Activated naive CD4-positive, alpha-beta T cell treated with anti-CD3 and anti-CD28 coated beads for 36 hours (primary cell): ENCODE data around the gene HEXIM1. TPM values are rescaled to one million over a fixed set of nuclear protein-coding genes. Genes with fewer than 3 reads are reported as not detected.

Experiments used
- CTCF ChIA-PET: fragments of 350-600 bp; sonication (Branson Sonifier 250); formaldehyde crosslinking; loops from one replicate; lab custom pipeline; 2021; ENCODE audit warnings: antibody characterized with exemption; lab: Charles Lee
- DNase-seq: peaks from one replicate; pipeline ENCODE4 v3.0.0-alpha.2; 2020
- H3K27ac Mint-ChIP-seq: one replicate; pipeline ENCODE4 v1.8.0; 2021; ENCODE audit warnings: mild to moderate bottlenecking, mixed read lengths
- H3K27me3 Mint-ChIP-seq: one replicate; pipeline ENCODE4 v1.8.0; 2021; ENCODE audit warnings: low read depth, mixed read lengths
- H3K36me3 Mint-ChIP-seq: one replicate; pipeline ENCODE4 v1.8.0; 2021; ENCODE audit warnings: low read depth, mixed read lengths
- H3K4me1 Mint-ChIP-seq: one replicate; pipeline ENCODE4 v1.8.0; 2021; ENCODE audit warnings: low read depth, mixed read lengths
- H3K4me3 Mint-ChIP-seq: one replicate; pipeline ENCODE4 v1.8.0; 2021; ENCODE audit warnings: mild to moderate bottlenecking, moderate library complexity, mixed read lengths
- H3K9me3 Mint-ChIP-seq: one replicate; pipeline ENCODE4 v1.8.0; 2021; ENCODE audit warnings: mixed read lengths
- intact Hi-C: fragments of 100-400 bp; cut with micrococcal nuclease; formaldehyde crosslinking; loops from one replicate; pipeline ENCODE4 v1.15.1; 2023
- total RNA-seq, 2 experiments: library from RNA; stranded (reverse); gene quantifications; one replicate each; pipeline ENCODE4 v1.2.3, GENCODE V29; 2021

HEXIM1 gene
- total RNA-seq, 2 experiments from 2014 or later, result 24.3 to 24.7 TPM

DNA sequence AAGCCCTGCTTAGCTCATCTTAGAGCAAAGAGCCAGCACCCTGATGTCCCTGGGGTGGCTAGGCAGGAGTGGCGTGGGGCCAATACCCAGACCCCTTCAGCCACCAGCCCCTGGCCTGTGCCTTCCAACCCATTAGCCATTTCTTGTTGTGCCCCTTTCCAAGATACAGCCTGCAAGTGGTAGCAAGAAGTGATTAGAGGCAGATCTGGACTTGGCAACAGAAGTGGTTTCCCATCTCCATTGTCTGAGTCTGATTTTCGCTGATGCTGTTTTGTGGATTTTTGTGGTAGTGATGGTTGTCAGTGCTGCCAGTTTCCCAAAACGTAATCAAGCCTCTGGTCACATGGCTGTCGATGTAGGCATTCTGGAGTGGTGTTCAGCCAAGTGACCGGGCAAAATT is 41.7 kb upstream of the HEXIM1 start:
- intact Hi-C loops, result no loop called here
- no peak overlapping the region for H3K27ac Mint-ChIP-seq
- CTCF ChIA-PET, result no interaction called here
- no peaks in the 10 kb centered on the region for H3K9me3 Mint-ChIP-seq
- DNase-seq, result no peak
- H3K4me1 Mint-ChIP-seq, result no peaks in the 10 kb centered on the region
- H3K36me3 Mint-ChIP-seq, result peaks cover 23% of the 10 kb centered on the region
- no peaks in the 10 kb centered on the region for H3K27me3 Mint-ChIP-seq
- no peak overlapping the region for H3K4me3 Mint-ChIP-seq

DNA sequence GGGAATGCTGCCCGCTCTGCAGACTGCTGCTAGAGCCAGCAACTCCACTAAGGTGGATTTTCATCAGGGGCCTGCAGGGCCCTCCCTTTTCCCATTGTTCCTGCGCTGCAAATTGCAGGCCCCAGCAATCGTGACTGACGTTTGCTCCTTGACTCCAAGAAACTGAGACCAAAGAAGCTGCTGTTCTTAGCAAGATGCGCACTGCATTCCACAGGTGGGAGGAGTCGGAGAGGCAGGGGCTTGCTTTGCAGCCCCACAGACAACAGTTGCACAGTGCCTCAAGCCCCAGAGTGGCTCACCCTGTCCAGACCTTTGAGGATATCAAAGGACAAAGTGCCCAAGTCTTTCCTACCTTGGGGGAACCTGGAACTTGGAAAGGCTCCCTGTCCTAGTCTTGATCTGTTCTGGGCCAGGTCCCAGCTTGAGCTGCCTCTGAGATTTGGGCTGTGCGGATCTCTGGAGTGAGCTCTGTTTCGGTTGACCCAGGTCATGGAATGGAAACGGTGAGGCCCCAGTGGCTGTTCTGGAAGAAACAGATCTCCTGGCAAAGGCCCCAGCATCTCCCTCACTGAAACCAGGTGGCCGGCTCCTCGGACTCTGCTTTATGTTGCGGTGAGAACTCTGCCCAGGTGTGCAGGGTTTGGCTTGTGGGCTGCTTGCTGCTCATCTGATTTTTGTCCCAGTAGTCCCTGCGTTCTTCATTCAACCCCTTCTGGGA is 40.8 kb upstream of the HEXIM1 start:
- CTCF ChIA-PET, result interaction anchor here (1.8 kb wide), 1 partner anchor 90 kb away, joined by 7 read pairs; no protein-coding TSS in a partner anchor
- H3K4me3 Mint-ChIP-seq, result no peak overlapping the region
- H3K36me3 Mint-ChIP-seq, result peaks cover 16% of the 10 kb centered on the region
- intact Hi-C loops, result no loop called here
- H3K9me3 Mint-ChIP-seq, result no peaks in the 10 kb centered on the region
- no peak overlapping the region for H3K27ac Mint-ChIP-seq
- DNase-seq, result no peak
- no peaks in the 10 kb centered on the region for H3K4me1 Mint-ChIP-seq
- H3K27me3 Mint-ChIP-seq, result no peaks in the 10 kb centered on the region

DNA sequence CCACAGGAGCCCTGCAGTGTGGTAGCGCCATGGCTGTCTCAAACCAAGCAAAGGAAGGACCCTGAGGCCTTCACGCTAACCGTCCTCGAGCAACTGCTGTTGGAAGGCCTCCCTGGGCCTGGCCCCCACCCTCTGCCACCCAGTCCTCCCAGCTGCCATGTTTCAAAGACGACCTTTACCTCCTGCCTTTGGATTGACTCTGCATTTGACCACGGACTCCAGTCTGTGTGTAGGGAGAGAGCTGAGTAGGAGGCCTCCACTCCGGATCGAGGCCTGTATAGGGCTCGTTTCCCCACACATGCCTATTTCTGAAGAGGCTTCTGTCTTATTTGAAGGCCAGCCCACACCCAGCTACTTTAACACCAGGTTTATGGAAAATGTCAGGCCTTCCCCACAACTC is 40.2 kb upstream of the HEXIM1 start:
- H3K4me1 Mint-ChIP-seq, result no peaks in the 10 kb centered on the region
- no peak overlapping the region for H3K27ac Mint-ChIP-seq
- H3K27me3 Mint-ChIP-seq, result no peaks in the 10 kb centered on the region
- H3K36me3 Mint-ChIP-seq, result peaks cover 14% of the 10 kb centered on the region
- H3K4me3 Mint-ChIP-seq, result no peak overlapping the region
- DNase-seq, result no peak
- no peaks in the 10 kb centered on the region for H3K9me3 Mint-ChIP-seq
- intact Hi-C loops, result no loop called here
- CTCF ChIA-PET, result interaction anchor here (1.8 to 2.1 kb wide), 2 partner anchors 8 to 90 kb away, joined by 7 to 10 read pairs; no protein-coding TSS in a partner anchor

DNA sequence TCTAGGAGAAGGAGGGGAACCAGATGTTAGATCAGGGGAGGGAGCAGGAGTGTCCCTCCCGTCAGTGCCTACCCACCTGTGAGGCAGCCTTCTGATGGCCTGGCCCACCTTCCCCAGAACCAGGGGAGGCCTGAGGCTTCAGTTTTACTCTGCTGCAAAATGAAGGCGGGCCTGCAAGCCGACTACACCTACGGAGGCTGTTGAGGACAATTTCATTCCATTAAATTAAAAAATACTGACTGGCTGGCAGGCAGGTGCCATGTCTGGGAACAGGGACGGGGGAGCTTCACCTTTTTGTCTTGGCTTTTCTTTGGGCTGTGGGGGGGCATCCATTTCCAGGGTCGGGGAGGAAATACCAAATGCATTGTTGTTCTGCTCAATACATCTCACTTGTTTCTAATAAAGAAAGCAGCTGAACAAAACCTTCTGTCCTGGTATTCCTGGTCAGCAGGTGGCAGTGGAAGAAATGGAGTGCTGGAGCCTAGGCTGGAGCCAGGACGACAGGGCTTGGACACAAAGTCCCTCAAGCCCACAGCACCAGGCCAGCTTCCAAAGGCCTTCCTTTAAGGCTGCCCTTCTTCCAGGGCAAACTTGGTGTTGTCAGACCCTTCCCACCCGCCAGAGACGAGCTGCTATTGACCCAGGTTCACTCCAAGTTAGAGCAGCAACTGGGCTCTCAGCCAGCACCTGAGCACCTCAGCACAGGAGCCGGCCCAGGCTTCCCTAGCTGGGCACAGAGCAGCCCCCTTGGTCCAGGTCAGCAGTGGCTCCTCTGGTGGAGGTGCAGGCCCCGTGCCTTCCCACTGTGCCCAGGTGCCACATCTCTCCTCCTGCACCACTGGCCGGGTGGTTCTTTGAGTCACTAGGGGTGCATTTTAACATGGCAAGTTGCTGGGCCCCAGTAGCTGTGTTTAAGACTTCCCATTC is 39.4 kb upstream of the HEXIM1 start:
- no peak overlapping the region for H3K27ac Mint-ChIP-seq
- no peaks in the 10 kb centered on the region for H3K9me3 Mint-ChIP-seq
- CTCF ChIA-PET, result interaction anchor here (0.7 to 2.1 kb wide), 3 partner anchors 9 to 89 kb away, joined by 4 to 10 read pairs (median 7); partner anchors contain the start of gene ACBD4
- peaks cover 9% of the 10 kb centered on the region for H3K36me3 Mint-ChIP-seq
- DNase-seq, result no peak
- H3K4me1 Mint-ChIP-seq, result no peaks in the 10 kb centered on the region
- intact Hi-C loops, result no loop called here
- no peaks in the 10 kb centered on the region for H3K27me3 Mint-ChIP-seq
- no peak overlapping the region for H3K4me3 Mint-ChIP-seq

DNA sequence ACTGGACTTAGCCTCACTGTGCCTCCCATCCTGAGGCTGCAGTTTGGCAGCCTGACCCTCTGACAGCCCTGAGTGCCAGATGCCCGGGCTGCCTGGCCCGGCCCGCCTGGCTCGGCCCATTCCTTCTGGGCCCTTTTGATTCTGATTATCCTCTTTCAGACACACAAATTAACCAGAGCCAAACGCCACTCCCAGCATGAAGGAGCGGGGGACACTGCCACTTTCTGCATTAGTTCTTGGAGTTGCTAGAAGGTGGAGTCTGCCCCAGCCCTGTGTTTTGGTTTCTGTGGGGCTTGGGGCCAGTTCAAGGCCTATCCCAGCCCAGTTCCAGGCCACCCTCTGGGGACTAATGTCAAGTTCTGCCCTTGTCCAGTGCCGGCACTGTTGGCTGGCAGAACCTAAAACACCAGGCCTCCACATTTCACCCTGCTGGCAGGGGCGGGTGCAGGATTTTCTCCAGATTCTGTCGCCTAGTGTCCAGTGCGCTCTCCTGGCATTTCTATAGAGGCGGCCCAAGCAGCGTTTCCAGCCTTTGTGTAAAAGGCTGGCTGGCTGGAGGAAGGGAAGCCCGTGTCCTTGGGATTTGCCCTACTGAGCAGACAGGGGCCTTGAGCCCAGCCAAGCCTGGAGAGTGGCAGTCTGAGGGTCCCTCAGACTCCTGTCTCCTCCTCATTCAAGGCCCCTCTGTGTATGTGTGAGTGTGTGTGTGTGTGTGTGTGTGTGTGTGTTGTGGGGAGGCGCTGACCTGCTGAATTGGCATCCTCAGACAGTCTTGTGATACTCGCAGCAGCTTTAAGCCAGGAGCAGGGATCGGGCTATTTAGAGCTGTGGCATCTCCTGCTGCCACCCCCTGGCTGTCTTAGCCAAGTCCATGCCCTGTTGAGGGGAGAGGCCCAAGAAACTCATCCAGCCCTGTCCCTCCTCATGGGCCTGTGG is 37.3 kb upstream of the HEXIM1 start:
- Mint-ChIP-seq H3K4me1 (no peaks in the 10 kb centered on the region), H3K4me3 (no peak overlapping the region), H3K27ac (no peak overlapping the region), H3K36me3 (peaks cover 6% of the 10 kb centered on the region), H3K27me3 (no peaks in the 10 kb centered on the region), H3K9me3 (no peaks in the 10 kb centered on the region)
- DNase-seq, result no peak
- intact Hi-C loops, result no loop called here
- CTCF ChIA-PET, result no interaction called here

DNA sequence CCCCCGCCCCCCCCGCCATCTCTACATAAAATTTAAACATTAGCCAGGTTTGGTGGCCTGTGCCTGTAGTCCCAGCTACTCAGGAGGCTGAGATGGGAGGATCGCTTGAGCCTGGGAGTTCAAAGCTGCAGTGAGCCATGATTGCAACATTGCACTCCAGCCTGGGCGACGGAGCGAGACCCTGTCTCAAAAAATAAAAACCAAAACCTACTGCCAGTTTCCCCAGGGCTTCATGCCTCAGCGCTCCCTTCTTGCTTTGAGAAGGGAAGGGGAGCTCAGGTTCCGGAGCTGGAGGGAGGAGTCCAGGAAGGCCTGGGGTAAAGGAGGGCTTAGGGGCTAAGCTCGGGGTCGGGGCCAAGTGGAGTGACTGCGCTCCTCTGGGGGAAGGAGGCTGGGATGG is 36.4 kb upstream of the HEXIM1 start:
- H3K27ac Mint-ChIP-seq, result no peak overlapping the region
- H3K9me3 Mint-ChIP-seq, result no peaks in the 10 kb centered on the region
- no peak overlapping the region for H3K4me3 Mint-ChIP-seq
- CTCF ChIA-PET, result no interaction called here
- no peaks in the 10 kb centered on the region for H3K27me3 Mint-ChIP-seq
- no peaks in the 10 kb centered on the region for H3K4me1 Mint-ChIP-seq
- intact Hi-C loops, result no loop called here
- peaks cover 4% of the 10 kb centered on the region for H3K36me3 Mint-ChIP-seq
- no peak for DNase-seq

DNA sequence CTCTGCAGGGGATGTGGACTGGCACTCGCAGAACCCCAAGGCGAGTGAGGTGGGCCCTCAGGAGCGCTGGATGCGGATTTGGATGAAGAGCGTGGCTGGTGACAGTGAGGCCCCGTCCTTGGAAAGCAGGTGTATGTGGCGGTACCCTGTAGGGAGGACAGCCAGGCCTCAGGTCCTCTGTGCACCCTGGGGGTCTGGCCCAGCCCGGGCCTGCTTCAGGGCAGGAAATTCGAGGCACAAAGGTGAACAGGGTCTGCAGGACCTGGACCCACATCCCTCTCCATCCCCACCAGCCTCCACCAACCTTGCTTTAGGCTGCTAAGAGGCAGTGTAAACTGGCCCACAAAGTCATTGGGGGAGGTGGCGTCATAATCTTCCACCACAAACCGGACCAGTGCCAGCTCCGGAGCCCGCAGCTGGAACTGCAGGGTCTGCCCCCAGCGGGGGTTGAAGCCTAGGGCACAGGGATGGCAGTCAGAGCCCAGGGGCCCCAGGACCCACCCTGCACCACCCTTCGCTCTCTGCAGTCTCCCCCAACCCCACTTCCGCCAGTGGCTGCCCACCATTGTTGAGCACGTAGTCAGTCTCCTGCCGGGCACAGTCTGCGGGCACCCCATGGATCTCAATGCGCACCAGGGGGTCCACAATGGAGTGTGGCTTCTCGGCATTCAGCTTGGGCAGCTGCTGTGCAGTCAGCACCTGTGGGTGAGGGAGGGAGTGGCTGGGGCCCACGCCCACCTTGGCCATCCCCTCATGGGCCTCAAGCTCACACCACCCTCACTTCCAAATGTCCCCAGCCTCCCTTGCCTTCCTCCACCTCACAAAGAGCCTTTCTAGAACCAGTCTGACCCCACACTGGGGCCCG is 35.5 kb upstream of the HEXIM1 start:
- H3K4me1 Mint-ChIP-seq, result no peaks in the 10 kb centered on the region
- intact Hi-C loops, result no loop called here
- H3K27me3 Mint-ChIP-seq, result no peaks in the 10 kb centered on the region
- no peak for DNase-seq
- H3K27ac Mint-ChIP-seq, result no peak overlapping the region
- no peak overlapping the region for H3K4me3 Mint-ChIP-seq
- peaks cover 4% of the 10 kb centered on the region for H3K36me3 Mint-ChIP-seq
- CTCF ChIA-PET, result no interaction called here
- H3K9me3 Mint-ChIP-seq, result no peaks in the 10 kb centered on the region

DNA sequence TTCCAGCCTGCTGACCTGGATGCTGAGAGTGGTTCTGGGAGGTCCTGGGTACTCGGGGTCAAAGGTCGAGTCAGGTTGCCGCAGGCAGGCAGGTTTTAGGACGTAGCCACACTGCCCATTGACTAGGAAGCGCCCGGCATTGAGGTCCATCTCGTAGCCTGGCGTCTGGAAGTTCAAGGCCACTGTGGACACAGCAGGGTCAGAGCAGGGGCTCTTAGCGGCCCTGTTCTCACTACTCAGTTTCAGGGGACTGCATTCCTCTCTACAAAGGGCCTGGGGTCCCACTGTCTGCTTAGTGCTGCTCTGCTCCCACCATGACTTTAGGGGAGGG is 34.9 kb upstream of the HEXIM1 start:
- Mint-ChIP-seq H3K27ac (no peak overlapping the region), H3K4me1 (no peaks in the 10 kb centered on the region), H3K9me3 (no peaks in the 10 kb centered on the region), H3K4me3 (no peak overlapping the region), H3K36me3 (peaks cover under 1% of the 10 kb centered on the region), H3K27me3 (no peaks in the 10 kb centered on the region)
- no peak for DNase-seq
- intact Hi-C loops, result no loop called here
- CTCF ChIA-PET, result no interaction called here

DNA sequence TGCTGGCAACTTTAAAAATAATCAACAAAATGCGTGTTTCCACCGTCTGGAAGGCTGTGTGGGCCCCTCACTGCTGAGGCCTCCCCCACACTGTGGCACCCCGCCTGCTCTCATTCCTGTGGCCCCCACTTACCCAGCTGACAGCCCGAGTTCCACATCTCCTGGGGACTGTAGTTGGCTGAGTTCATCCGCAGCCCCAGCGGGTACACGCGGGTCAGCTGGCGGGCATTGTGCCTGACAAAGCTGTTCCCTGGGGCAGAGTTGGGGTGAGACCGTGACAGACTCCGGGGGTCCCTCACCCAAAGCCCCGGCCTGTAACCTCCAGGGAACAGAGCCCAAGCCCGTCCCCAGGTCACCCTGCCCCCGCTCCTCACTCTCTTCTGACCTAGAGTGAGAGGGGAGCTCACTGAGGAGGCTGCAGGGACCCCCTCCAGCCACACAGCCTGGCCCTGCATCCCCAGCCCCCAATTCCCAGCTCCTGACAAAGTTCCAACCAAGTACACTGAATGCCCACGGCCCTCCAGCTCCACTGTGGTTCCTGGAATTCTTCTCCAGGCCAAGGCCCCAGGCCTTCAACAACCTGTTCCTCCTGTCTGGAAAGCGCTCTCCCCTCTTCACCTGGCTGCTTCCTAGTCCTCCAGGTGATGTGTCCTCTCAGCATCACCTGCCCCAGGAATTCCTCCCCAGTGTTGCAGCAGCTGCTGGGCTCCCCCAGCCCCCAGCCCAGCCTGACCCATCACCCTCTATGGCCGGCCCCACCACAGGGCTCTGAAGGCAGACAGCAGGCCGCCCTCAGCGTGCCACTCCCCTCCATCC is 34.0 kb upstream of the HEXIM1 start:
- intact Hi-C loops, result no loop called here
- Mint-ChIP-seq H3K9me3 (no peaks in the 10 kb centered on the region), H3K4me3 (no peak overlapping the region), H3K27ac (no peak overlapping the region), H3K36me3 (no peaks in the 10 kb centered on the region), H3K27me3 (no peaks in the 10 kb centered on the region), H3K4me1 (no peaks in the 10 kb centered on the region)
- DNase-seq, result no peak
- CTCF ChIA-PET, result interaction anchor here (1.5 kb wide), 1 partner anchor 21 kb away, joined by 3 read pairs; the partner anchor contains the start of gene ACBD4

DNA sequence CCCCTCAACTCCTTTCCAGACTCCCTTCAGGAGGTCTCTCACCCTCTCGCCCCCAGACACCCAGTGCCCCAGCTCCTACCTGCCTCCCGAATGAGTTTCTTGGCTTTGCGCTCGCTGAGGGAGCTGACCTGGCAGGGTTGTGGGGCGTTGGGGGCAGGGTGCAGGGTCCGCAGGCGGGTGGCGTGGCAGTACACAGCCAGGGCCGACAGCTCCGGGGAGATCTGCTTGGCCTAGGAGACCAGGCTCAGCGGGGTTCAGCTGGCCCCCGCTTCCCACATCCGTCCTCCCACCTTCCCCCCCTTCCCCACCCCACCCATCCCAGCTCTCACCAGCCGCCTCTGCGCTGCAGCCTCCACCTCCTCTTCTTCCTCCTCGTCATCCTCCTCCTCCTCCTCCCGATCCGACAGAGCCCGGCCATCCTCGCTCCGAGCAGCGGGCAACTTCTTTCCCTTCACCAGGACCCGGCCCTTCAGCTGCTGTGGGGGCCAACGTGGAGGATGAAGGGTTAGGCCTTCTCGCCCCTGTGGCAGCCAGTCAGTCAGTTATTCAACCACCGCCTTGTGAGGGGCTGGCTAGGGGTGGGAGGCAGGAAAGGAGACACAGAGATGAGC is 33.2 kb upstream of the HEXIM1 start:
- Mint-ChIP-seq H3K27me3 (no peaks in the 10 kb centered on the region), H3K27ac (no peak overlapping the region), H3K36me3 (no peaks in the 10 kb centered on the region), H3K4me3 (no peak overlapping the region), H3K4me1 (no peaks in the 10 kb centered on the region), H3K9me3 (no peaks in the 10 kb centered on the region)
- CTCF ChIA-PET, result interaction anchor here (1.5 kb wide), 1 partner anchor 20 kb away, joined by 3 read pairs; the partner anchor contains the start of gene ACBD4
- intact Hi-C loops, result no loop called here
- no peak for DNase-seq
